ENCODE measurements around the gene GRM8.

The GRM8 gene

DNA sequence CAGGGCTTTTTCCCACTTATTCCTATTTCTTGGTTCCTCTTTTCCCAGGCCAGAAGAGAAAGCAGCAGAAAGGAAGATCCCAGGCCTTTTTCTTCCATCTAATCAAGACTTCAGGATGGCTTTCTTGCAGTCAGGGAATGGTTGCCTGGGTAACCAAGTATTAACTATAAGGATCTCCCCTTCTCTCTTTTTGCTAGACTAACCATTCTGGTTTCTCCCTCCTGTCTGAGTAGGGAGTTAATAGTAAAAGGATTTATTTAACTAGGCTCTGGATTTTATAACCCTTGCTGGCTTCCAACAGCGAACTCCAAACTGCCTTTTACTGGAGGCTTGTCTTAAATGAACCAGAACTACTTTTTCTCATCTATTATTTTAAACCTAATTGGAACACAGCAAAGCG, 90.4 kb downstream of the GRM8 start:
- ChIA-PET POLR2A (no interaction called here), CTCF (no interaction called here)
- H3K4me3 ChIP-seq (ENCODE audit: low read depth, low read length): no peak overlapping the region
- TF ChIP-seq, protein P1, sequence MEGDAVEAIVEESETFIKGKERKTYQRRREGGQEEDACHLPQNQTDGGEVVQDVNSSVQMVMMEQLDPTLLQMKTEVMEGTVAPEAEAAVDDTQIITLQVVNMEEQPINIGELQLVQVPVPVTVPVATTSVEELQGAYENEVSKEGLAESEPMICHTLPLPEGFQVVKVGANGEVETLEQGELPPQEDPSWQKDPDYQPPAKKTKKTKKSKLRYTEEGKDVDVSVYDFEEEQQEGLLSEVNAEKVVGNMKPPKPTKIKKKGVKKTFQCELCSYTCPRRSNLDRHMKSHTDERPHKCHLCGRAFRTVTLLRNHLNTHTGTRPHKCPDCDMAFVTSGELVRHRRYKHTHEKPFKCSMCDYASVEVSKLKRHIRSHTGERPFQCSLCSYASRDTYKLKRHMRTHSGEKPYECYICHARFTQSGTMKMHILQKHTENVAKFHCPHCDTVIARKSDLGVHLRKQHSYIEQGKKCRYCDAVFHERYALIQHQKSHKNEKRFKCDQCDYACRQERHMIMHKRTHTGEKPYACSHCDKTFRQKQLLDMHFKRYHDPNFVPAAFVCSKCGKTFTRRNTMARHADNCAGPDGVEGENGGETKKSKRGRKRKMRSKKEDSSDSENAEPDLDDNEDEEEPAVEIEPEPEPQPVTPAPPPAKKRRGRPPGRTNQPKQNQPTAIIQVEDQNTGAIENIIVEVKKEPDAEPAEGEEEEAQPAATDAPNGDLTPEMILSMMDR (IDR thresholded peaks at IDR 0.05; ENCODE audit: insufficient read depth, low read length, missing control alignments): no peak
- no peak for DNase-seq (ENCODE audit: low read depth, low spot score)

- DNase-seq (ENCODE audit: low read depth, low spot score): no peak
- TF ChIP-seq, protein P1 (IDR thresholded peaks at IDR 0.05; ENCODE audit: insufficient read depth, low read length, missing control alignments): no peak
- ChIA-PET CTCF (no interaction called here), POLR2A (no interaction called here)
- H3K4me3 ChIP-seq (ENCODE audit: low read depth, low read length): no peak overlapping the region
Observed at GRCh38 chr7:127158659-127159058, 94.1 kb downstream of the GRM8 start.

DNA sequence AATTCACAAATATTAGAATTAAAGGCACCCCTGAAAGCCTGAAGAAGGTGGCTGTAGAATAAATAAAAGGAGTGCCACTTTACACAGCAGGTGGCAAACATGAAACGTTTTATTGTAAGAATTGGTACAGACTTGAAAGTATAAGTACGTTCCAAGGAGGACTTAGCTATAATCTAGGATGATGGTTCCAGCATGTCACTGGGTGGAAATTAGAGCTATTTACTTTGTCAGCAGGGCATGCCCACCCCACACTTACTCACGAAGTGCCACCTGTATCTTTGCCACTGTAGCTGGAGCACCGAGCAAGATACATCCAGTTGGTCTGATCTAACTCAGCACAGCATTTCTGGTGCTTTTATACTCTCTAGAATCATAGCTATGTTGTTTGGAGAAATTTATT, 97.8 kb downstream of the GRM8 start:
- POLR2A ChIA-PET: no interaction called here
- CTCF ChIA-PET: no interaction called here
- DNase-seq (ENCODE audit: low read depth, low spot score): no peak
- TF ChIP-seq, protein P1 (IDR thresholded peaks at IDR 0.05; ENCODE audit: insufficient read depth, low read length, missing control alignments): no peak
- H3K4me3 ChIP-seq (ENCODE audit: low read depth, low read length): no peak overlapping the region

DNA sequence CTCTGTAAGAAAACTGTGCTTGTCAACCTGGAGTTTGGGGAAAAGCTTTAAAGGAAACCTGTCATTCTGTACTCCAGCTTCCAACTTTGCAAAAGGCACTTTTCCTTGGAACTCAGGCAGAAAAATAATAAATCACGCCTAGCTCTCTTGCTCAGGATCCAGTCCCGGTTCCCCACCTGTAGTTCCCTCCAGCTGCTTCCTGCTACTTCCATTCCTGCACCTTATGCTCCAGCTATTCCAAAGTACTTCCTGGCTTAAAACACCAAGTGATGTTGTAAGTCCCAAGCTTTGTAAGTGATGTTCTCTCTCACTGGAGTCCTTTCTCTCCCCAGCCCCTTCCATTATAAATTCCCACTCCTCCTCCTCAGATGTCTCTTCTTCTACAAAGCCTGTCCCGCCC, 98.6 kb downstream of the GRM8 start:
- no peak overlapping the region for H3K4me3 ChIP-seq (ENCODE audit: low read depth, low read length)

DNA sequence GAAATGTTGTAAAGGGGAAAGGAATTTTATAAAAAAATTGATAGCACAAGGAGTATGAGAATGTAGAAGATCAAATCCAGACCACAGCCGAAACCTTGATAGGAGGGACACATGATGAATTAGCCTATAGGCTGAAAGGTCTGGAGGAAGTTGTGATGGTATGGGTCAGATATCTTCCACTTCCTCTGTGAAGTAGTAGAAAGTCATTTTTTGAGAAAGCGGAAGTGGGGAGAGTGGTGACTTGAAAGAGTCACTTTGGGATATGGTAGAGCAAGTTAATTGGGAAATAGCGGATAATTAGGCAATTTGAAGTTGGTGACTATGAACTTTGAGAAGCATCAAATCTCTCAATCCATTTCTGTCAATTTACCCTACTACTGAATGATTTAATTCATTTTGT, 99.4 kb downstream of the GRM8 start:
- ChIA-PET CTCF (no interaction called here), POLR2A (no interaction called here)
- DNase-seq (ENCODE audit: low read depth, low spot score): no peak
- TF ChIP-seq, protein P1 (IDR thresholded peaks at IDR 0.05; ENCODE audit: insufficient read depth, low read length, missing control alignments): no peak
- H3K4me3 ChIP-seq (ENCODE audit: low read depth, low read length): no peak overlapping the region

More for the DNA sequence above, 98.6 kb downstream of the GRM8 start:
- ChIA-PET POLR2A (no interaction called here), CTCF (no interaction called here)
- TF ChIP-seq, protein P1 (IDR thresholded peaks at IDR 0.05; ENCODE audit: insufficient read depth, low read length, missing control alignments): no peak
- DNase-seq (ENCODE audit: low read depth, low spot score): no peak

DNA sequence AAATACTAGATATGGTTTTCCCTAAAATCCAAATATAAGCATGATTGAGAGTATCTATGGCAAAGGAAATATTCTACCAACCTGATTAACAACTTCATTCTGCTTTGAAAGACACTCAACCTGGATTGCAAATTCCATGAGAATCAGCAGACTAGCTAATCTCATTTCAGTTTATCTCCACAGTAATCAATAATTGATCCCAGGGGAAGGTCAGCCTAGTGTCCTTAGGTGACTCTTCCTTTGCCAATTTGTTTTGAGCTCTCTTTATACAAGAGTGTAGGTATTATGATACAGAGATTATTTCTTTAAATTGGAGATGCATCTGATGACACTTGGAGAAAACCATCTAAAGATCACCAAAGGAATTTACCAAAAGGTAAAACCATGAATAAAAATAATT, 100.3 kb downstream of the GRM8 start:
- CTCF ChIA-PET: no interaction called here
- no peak for DNase-seq (ENCODE audit: low read depth, low spot score)
- TF ChIP-seq, protein P1 (IDR thresholded peaks at IDR 0.05; ENCODE audit: insufficient read depth, low read length, missing control alignments): no peak
- POLR2A ChIA-PET: no interaction called here
- H3K4me3 ChIP-seq (ENCODE audit: low read depth, low read length): no peak overlapping the region

Data from AG04449 (cell line).